Astrocyte of the spinal cord (primary cell): ENCODE measurements around the gene AUTS2.

Experiments used
- DNase-seq: peaks from one replicate; pipeline ENCODE4 v3.0.0; 2011; ENCODE audit warnings: low read depth, low spot score
- H3K4me3 ChIP-seq: 2 replicates; pipeline ENCODE4 v1.5.1; 2011; ENCODE audit warnings: low read depth, mild to moderate bottlenecking, low read length, moderate library complexity
- CTCF ChIP-seq: IDR thresholded peaks from 2 replicates; pipeline ENCODE4 v1.5.1; 2012; ENCODE audit warnings: low read depth, mild to moderate bottlenecking, low read length, inconsistent platforms
- in situ Hi-C: cut with HindIII; loops from 2 replicates; pipeline ENCODE4 v1.10.0; 2017; ENCODE audit warnings: low sequenced_read_pairs

The AUTS2 gene

GRCh38 chr7:70489813-70490212, 891.5 kb downstream of the AUTS2 start:
- TF ChIP-seq CTCF: no peak
- no peak overlapping the region for H3K4me3 ChIP-seq
- no peak for DNase-seq
- in situ Hi-C loops: no loop called here

- TF ChIP-seq CTCF: no peak
- DNase-seq: no peak
- no peak overlapping the region for H3K4me3 ChIP-seq
- in situ Hi-C loops: no loop called here
Measured at GRCh38 chr7:70492625-70493024, 894.4 kb downstream of the AUTS2 start.

GRCh38 chr7:70494225-70495032, 896.2 kb downstream of the AUTS2 start:
- H3K4me3 ChIP-seq: no peak overlapping the region
- TF ChIP-seq CTCF: no peak
- no peak for DNase-seq
- in situ Hi-C loops: no loop called here

- H3K4me3 ChIP-seq: no peak overlapping the region
- DNase-seq: no peak
- in situ Hi-C loops: no loop called here
- TF ChIP-seq CTCF: no peak
Measured at GRCh38 chr7:70495033-70495376, 896.7 kb downstream of the AUTS2 start.

- H3K4me3 ChIP-seq: no peak overlapping the region
- in situ Hi-C loops: no loop called here
- no peak for DNase-seq
- TF ChIP-seq CTCF: no peak
Measured at GRCh38 chr7:70497793-70498192, 899.5 kb downstream of the AUTS2 start.

GRCh38 chr7:70498232-70498992, 900.1 kb downstream of the AUTS2 start:
- in situ Hi-C loops: no loop called here
- TF ChIP-seq CTCF: no peak
- DNase-seq: no peak
- no peak overlapping the region for H3K4me3 ChIP-seq
